Kidney epithelial cell (primary cell): ENCODE results near the gene SYT1. TPM values are rescaled to one million over a fixed set of nuclear protein-coding genes. Genes with fewer than 3 reads are reported as not detected.

Experiments used
- DNase-seq: peaks from one replicate; pipeline ENCODE4 v3.0.0-alpha.2; 2010; ENCODE audit warnings: low read depth
- H3K27me3 ChIP-seq: 2 replicates; pipeline ENCODE4 v1.6.0; 2011; ENCODE audit warnings: low read length; ENCODE audit not compliant: control insufficient read depth, insufficient read depth
- H3K36me3 ChIP-seq: 2 replicates; pipeline ENCODE4 v1.5.1; 2011; ENCODE audit warnings: low read length; ENCODE audit not compliant: control insufficient read depth, insufficient read depth
- H3K4me3 ChIP-seq: 2 replicates; pipeline ENCODE4 v1.5.1; 2011; ENCODE audit warnings: low read depth, mild to moderate bottlenecking, control low read depth, low read length
- CTCF ChIP-seq: IDR thresholded peaks from 2 replicates; pipeline ENCODE4 v1.5.1; 2011; ENCODE audit warnings: mild to moderate bottlenecking, moderate library complexity, low read length, control low read depth, inconsistent platforms; ENCODE audit not compliant: insufficient read depth, poor library complexity, severe bottlenecking
- total RNA-seq: library from RNA; depleted of rRNA; stranded (reverse); fragments of >200 nt; gene quantifications from 2 replicates; pipeline ENCODE4 v1.2.3, GENCODE V29; 2015

SYT1 gene
- total RNA-seq, 1 donor from 2014 or later, result 7.4 TPM

GRCh38 chr12:78929075-78929418, 64.5 kb downstream of the SYT1 start:
- Histone ChIP-seq H3K27me3 (no peaks in the 10 kb centered on the region), H3K36me3 (no peaks in the 10 kb centered on the region), H3K4me3 (no peak overlapping the region)
- TF ChIP-seq CTCF, result no peak
- DNase-seq, result no peak

GRCh38 chr12:78931466-78931990, 67.0 kb downstream of the SYT1 start:
- no peak for TF ChIP-seq CTCF
- DNase-seq, result no peak

GRCh38 chr12:78933014-78933413, 68.4 kb downstream of the SYT1 start:
- DNase-seq, result no peak
- Histone ChIP-seq H3K4me3 (no peak overlapping the region), H3K36me3 (no peaks in the 10 kb centered on the region), H3K27me3 (no peaks in the 10 kb centered on the region)
- TF ChIP-seq CTCF, result no peak

More at GRCh38 chr12:78931466-78931990, 67.0 kb downstream of the SYT1 start:
- H3K27me3 ChIP-seq, result no peaks in the 10 kb centered on the region
- no peaks in the 10 kb centered on the region for H3K36me3 ChIP-seq
- H3K4me3 ChIP-seq, result no peak overlapping the region

GRCh38 chr12:78938341-78939084, 73.9 kb downstream of the SYT1 start:
- no peaks in the 10 kb centered on the region for H3K36me3 ChIP-seq
- no peak overlapping the region for H3K4me3 ChIP-seq
- no peak for TF ChIP-seq CTCF
- no peak for DNase-seq
- no peaks in the 10 kb centered on the region for H3K27me3 ChIP-seq

- DNase-seq, result no peak
- no peak overlapping the region for H3K4me3 ChIP-seq
- H3K36me3 ChIP-seq, result no peaks in the 10 kb centered on the region
- H3K27me3 ChIP-seq, result no peaks in the 10 kb centered on the region
- no peak for TF ChIP-seq CTCF
These were observed 85.0 kb downstream of the SYT1 start for GRCh38 chr12:78949532-78949931.
